ENCODE results near the gene PIP5K1C. TPM values are rescaled to one million over a fixed set of nuclear protein-coding genes. Genes with fewer than 3 reads are reported as not detected.
"Not testable (repeated sequence)": the region's sequence is repeated elsewhere in the genome, so short reads cannot be mapped to it uniquely, and the experiment has no call there.

PIP5K1C gene
- total and polyA plus RNA-seq, 9 of the 15 experiments (the other 6 are each of a cell fraction or from before 2014, with no cell fraction given), result 0.38 to 22.1 (median 4.1) TPM

DNA sequence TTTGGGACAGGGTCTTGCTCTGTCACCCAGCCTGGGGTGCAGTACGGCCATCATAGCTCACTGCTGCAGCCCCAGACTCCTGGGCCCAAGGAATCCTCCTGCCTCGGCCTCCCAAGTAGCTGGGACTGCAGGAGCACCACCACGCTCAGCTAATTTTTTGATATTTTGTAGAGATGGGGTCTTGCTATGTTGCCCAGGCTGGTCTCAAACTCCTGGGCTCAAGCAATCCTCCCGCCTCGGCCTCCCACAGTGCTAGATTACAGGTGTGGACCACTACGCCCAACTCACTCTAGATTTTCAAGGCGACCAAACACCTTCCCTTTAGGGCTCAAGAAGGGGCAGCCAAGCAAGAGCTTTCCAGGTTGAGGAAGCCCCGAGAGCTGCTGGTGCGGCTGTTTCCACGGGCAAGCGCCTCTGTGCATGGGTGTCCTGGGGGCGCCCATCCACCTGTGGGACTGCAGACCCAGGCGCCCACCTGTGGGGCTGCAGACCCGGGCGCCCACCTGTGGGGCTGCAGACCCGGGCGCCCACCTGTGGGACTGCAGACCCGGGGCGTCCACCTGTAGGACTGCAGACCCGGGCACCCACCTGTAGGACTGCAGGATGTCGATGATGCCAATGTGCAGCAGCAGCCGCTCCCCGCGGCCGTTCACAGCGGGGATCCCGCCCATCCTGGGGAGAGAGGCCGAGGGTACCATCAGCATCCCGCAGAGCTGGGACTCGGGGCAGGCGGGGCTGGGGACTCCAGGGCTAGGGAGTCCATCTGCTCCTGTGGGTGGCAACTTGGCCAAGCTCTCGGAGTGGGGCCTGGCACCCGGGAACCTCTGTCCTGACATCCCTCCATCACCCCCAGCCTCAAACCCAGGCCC, 52.0 kb downstream of the PIP5K1C start:
- Histone ChIP-seq H3K4me3 (no peak overlapping the region), H3K9ac (ENCODE audit: insufficient read depth in 1 of 2, low read depth in 2 of 2, low read length in 2 of 2) (no peak overlapping the region), H3K9me1 (ENCODE audit: control insufficient read depth, insufficient read depth, low read length) (no peaks in the 10 kb centered on the region), H3K27ac (ENCODE audit: extremely low read depth, low read depth, low read length) (no peak overlapping the region), H3K36me3 (ENCODE audit: control insufficient read depth, insufficient read depth, low read length) (peaks cover 39% of the 10 kb centered on the region; the same call in 1 of the 3 replicates), H3K4me1 (replicated peaks in 1 of 2; ENCODE audit: control insufficient read depth in 2 of 2, insufficient read depth in 2 of 2, low read length in 2 of 2) (peaks cover 0 to 39% of the 10 kb centered on the region in 2 experiments; a peak in 3 of 5 replicates), H3K9me3 (replicated peaks; ENCODE audit: control insufficient read depth, insufficient read depth, low read depth, low read length) (no peaks in the 10 kb centered on the region), H3K79me2 (ENCODE audit: control insufficient read depth, insufficient read depth, low read length) (no peaks in the 10 kb centered on the region), H3K4me2 (ENCODE audit: insufficient read depth, low read length) (no peak overlapping the region), H3K27me3 (ENCODE audit: control insufficient read depth in 2 of 2, insufficient read depth in 2 of 2, low read length in 2 of 2) (no peaks in the 10 kb centered on the region), H2AFZ (ENCODE audit: low read depth, low read length) (no peak overlapping the region), H4K20me1 (replicated peaks; ENCODE audit: control insufficient read depth, insufficient read depth, low read length) (peaks cover 7% of the 10 kb centered on the region; the same call in 1 of the 2 replicates)
- TF ChIP-seq PCBP2 (IDR thresholded peaks at IDR 0.05; ENCODE audit: low read depth, low read length, poor library complexity, severe bottlenecking), result no peak
- peak; percentile 76 for TF ChIP-seq ZNF121 (CRISPR knock-in tag; conservative IDR thresholded peaks at IDR 0.05)
- FAIRE-seq, result no peak
- CTCF ChIA-PET (ENCODE audit: low intra/inter-chr PET ratio), result no interaction called here
- POLR2A ChIA-PET, result no interaction called here
- no peak for ATAC-seq
- intact Hi-C loops (cut with micrococcal nuclease), result no loop called here
- WGBS (ENCODE audit: insufficient coverage, low coverage, missing lambda C conversion rate), result 94% methylated on average over 22 of the region's 33 CpGs
- DNase-seq (ENCODE audit: extremely low read depth in 1 of 4, low spot score in 3 of 4), result no peak
- in situ Hi-C loops (cut with MboI), result no loop called here
- no TSS peak for BruUV-seq (replicated peaks)

- TF ChIP-seq ZNF263 (CRISPR knock-in tag; IDR thresholded peaks at IDR 0.05; ENCODE audit: borderline replicate concordance), result peak; percentile 100
- BruUV-seq (replicated peaks); in situ Hi-C loops (cut with MboI); FAIRE-seq; H3K4me3 ChIP-seq; H4K20me1 ChIP-seq (replicated peaks; ENCODE audit: control insufficient read depth, insufficient read depth, low read length); CTCF ChIA-PET (ENCODE audit: low intra/inter-chr PET ratio); H3K27ac ChIP-seq (ENCODE audit: extremely low read depth, low read depth, low read length); H3K9ac ChIP-seq (ENCODE audit: insufficient read depth in 1 of 2, low read depth in 2 of 2, low read length in 2 of 2); POLR2A ChIA-PET; H3K27me3 ChIP-seq (ENCODE audit: control insufficient read depth in 2 of 2, insufficient read depth in 2 of 2, low read length in 2 of 2); DNase-seq (ENCODE audit: extremely low read depth in 1 of 4, low spot score in 3 of 4); H3K9me1 ChIP-seq (ENCODE audit: control insufficient read depth, insufficient read depth, low read length); H3K79me2 ChIP-seq (ENCODE audit: control insufficient read depth, insufficient read depth, low read length); H2AFZ ChIP-seq (ENCODE audit: low read depth, low read length); ATAC-seq; intact Hi-C loops (cut with micrococcal nuclease); H3K4me2 ChIP-seq (ENCODE audit: insufficient read depth, low read length); H3K9me3 ChIP-seq (replicated peaks; ENCODE audit: control insufficient read depth, insufficient read depth, low read depth, low read length): not testable (repeated sequence)
- Histone ChIP-seq H3K36me3 (ENCODE audit: control insufficient read depth, insufficient read depth, low read length) (peaks cover 28% of the 10 kb centered on the region; the same call in 1 of the 3 replicates), H3K4me1 (replicated peaks in 1 of 2; ENCODE audit: control insufficient read depth in 2 of 2, insufficient read depth in 2 of 2, low read length in 2 of 2) (peaks cover 0 to 43% of the 10 kb centered on the region in 2 experiments; a peak in 3 of 5 replicates)
- 86% methylated on average over 3 of the region's 5 CpGs for WGBS (ENCODE audit: insufficient coverage, low coverage, missing lambda C conversion rate)
Observed at GRCh38 chr19:3647102-3647501, 53.2 kb downstream of the PIP5K1C start.
